HPDE6-E6E7 (cell line): ENCODE results near the gene UTP4.

Experiments
- DNase-seq: peaks from one replicate; pipeline ENCODE4 v3.0.0; 2011; ENCODE audit warnings: missing footprints; ENCODE audit errors: extremely low spot score

UTP4 gene

DNA sequence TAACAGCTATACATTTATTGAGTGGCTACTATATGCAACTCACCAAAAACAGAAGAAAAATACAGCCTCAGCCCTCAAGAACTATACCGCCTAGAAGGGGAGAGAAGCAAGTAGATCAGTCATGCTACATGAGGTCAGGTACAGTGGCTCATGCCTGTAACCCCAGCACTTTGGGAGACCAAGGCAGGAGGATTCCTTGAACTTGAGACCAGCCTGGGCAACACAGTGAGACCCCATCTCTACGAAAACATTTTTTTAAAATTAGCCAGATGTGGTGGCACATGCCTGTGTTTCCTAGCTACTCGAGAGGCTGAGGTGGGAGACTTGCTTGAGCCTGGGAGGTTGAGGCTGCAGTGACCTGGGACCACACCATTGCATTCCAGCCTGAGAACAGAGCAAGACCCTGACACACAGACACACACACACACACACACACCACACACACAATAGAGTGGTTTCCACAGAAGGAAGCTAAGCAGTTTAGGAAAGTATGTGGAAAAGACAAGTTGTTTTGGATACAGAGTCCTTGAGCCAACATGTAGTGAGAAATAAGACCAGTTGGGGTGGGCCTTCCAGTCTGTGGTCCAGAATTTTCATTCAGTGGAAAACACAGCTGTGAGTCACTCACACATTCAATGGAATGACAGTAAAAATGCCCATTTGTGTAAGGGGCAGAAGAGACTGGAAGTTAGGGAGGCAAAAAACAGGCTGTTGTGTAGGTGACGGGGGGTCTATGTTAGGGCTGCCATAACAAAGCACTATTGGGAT is 43.8 kb downstream of the UTP4 start:
- no peak for DNase-seq

DNA sequence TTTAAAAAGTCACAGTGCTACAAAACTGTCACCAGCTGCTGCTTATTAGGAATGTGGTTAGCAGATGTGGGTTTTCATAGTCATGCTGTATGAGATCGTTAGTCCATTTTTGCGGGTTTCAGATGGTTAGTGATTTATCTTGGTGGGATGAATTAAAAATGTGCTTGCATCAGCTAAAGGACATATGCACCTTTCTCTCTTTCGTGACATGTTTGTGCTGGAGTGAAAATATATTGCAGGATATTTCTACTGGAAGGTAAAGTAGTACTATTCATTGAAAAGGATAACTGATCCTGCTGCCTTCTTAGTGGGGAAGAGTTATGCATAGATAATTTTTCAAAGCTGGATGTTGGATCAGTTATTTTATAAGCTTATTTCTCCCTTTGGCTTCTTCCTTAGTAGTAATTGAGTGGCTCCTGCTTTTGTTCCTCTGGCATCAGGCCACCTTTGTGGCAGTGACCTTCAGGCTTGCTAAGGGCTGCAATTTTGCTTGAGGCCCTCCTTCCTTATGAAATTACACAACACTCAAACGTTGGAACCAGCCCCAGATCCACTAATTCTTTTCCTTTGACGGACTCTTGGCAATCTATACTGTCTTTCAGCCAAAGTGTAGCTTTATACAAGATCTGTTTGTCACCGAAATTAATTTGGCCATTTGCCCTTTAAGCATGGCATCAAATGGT is 47.0 kb downstream of the UTP4 start:
- DNase-seq = no peak

DNA sequence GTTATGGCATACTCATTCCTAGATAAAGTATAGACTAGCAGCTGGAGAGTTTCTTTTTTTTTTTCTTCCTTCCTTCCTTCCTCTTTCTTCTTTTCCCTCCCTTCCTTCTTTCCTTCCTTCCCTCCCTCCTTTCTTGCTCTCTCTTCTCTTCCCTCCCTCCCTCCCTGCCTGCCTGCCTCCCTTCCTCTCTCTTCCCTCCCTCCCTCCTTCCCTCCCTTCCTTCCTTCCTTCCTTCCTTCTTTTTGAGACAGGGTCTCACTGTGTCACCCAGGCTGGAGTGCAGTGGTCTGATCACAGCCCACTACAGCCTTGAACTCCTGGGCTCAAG is 47.5 kb downstream of the UTP4 start:
- DNase-seq = no peak

DNA sequence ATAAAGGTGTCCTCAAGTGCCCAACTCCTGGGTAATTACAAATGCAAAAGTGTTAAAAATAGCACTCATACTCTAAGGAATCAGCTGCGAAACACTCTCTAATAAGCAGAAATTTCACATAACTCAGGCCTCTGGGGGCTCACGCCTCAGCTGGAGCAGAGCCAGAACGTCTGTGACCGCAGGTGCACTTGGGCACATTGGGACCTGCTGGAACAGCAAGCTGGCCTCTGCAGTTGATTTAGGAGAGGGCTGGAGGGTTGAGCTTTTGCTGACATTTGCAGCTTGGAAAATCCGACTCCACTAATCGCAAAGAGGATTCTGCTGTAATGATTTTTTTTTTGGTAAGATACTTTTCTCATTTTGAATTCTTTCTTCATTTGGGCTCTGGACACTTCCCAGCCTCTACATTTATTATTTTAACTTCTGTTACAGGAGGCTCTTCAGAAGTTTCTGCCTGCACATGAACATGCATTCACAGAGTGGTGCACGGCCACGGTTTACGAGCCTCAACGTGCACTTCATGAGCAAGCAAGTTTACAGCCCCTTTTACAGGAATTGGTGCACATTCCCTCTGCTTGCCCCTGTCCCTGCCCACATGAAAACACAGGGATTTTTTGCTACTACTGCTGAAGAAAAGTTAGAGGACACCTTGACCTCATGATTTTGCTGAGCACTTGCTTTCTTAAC is 50.4 kb downstream of the UTP4 start:
- DNase-seq = no peak

DNA sequence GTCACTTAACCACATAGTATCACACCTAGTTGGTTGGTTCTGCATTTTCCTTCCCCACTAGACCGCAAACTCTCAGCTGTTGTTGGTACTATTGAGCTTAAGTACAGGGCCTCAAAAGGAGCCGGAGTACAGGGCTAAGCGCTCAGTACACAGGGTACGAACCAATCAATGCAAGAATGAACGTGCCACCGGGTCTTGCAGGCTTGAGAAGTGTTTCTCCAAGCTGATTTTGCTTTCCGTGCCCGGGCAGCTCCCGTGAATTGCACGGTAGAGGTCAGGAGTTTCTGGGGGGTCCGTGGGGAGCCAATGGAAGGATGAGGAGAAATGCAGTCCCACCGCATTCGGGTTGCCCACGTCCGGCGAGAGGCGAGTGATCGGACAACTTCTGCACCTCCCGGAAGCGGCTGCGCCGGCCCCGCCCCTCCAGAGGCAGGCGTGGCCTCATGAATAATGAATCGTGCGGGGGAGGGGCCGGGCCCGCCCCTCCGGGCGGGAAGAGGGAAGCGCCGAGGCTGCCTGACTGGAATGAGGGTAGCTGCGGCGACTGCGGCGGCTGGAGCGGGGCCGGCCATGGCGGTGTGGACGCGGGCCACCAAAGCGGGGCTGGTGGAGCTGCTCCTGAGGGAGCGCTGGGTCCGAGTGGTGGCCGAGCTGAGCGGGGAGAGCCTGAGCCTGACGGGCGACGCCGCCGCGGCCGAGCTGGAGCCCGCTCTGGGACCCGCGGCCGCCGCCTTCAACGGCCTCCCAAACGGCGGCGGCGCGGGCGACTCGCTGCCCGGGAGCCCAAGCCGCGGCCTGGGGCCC is 54.4 kb downstream of the UTP4 start, which contains the start of gene SNTB2:
TSS of gene SNTB2 (plus strand) at position 523 of the 804 bp plus-strand sequence. CDS start at position 526, 3 bp downstream.
- DNase-seq = peak; percentile 94

DNA sequence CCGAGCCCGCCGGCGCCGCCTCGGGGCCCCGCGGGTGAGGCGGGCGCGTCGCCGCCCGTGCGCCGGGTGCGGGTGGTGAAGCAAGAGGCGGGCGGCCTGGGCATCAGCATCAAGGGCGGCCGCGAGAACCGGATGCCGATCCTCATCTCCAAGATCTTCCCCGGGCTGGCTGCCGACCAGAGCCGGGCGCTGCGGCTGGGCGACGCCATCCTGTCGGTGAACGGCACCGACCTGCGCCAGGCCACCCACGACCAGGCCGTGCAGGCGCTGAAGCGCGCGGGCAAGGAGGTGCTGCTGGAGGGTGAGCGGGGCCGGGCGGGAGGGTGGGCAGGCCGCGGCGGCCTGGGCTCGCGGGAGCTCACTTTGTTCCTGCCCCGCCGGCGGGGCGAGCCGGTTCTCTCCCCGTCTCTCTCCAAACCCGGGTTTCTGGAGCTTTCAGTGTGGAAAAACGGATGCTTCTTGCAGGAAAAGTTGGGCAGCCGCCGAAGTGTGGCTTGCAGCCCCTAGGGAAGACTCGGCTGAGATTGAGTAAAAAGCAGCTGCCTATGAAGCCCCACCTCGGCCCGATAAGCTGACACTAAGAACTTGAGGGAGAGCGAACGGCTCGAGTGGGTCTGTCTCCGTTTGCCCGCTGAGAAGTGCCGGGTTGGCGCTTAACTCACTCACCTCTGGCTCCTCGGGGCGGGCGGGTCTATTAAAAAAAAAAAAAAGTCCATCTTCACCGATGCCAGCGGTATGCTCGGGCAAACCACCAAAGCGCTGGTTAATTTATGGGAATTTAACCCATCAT is 55.2 kb downstream of the UTP4 start:
- peak; percentile 29 for DNase-seq

DNA sequence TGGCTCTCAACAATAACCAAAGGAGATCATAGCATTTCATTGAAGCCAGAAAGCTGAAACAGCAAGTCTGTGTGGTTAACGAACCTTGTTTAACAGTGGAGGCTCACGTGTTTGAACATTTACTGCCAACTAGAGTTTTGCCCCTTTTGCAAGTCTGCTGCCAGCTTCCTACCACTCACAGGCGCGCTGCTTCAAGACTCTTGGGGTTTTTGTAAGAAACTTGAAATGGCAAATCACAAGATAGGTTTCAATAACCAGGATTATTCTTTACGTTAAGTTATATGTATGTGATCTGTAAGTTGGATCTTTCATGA is 55.7 kb downstream of the UTP4 start:
- DNase-seq = no peak

DNA sequence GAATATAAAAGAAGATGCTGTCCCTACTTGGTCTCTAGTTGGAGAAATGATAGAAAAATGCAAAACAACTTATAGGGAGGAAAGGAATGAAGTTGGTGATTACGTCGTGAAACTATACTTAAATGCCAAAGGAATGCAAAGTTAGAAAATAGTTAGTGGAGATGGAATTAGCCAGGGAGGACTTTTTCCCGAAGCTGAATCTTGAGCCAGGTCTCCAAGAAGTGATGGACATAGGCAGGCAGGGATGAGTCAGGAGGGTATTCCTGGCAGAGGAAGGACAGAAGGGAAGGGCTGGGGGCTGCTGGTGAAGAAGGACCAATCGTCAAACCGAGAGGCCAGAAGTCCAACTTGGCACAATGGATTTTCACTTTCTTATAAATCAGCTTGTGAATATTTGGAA is 56.3 kb downstream of the UTP4 start:
- no peak for DNase-seq

DNA sequence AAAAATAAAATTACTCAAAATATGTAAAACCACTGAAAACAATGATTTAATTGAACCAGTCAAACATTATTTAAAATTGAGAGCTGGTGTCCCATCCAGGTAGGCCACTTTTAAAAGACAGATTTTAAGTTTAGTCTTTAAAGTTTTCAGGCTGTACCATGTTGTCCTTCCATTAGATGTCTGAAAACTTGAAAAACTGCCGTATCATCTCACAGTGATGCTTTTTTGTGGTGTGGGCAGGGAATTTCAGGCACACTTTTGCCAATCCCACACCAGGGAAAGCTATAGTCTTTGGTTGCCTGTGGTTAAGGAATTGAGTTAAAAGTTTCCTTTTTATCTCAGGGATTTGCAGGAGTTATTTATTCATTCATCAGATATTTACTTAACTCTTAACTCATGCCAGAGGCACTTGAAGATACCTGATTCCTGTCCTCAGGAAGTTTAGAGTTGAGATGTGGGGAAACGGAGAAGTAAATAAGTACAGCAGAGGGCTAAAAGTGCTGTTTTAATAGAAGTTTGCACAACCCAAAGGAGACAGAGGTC is 57.7 kb downstream of the UTP4 start:
- DNase-seq = no peak

DNA sequence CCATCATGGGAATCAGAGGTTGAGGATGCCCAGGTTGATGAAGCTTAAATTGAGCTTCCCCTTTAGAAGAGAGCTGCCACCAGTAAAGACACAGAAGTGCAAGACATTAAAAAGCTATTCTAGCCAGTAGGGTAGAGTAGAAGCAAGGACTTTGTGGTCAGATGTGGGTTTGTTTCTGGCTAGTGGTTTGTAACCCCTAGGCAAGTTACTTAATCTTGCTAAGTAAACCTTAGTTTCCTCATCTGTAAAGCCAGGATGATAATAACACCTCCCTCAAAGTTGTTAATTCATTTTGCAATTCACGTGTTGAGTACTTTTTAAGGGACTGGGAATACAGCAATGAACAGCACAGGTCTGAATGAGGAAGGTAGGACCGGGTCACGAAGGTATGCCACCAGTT is 58.1 kb downstream of the UTP4 start:
- no peak for DNase-seq

DNA sequence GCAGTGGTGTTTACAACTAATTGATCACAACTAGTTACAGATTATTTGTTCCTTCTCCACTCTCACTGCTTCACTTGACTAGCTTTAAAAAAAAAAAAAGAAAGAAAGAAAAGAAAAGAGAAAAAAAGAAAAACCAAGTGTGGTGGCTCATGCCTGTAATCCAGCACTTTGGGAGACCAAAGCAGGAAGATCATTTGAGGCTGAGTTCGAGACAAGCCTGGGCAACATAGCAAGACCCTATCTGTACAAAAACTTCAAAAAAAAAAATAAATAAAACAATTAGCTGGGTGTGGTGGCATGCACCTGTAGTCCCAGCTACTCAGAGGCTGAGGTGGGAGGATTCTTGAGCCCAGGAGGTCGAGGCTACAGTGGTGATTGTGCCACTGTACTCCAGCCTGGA is 58.7 kb downstream of the UTP4 start:
- DNase-seq = no peak

DNA sequence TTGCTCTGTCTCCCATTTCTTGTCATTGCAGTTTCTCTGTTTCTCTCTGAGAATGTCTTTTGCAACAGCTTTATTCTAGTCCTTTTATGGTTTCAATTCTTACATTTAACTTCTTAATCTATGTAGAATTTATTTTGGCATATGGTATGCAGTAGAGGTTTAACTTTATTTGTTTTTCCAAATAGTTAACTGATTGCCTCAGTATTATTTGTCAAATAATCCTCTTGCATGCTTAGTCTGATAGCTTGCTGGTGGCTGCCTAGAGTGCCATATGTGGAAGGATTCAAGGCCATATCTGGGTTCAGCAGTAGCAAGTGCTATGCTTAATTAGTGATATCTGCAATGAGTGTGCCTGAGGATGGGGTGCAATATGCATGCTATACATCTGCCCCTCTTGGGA is 61.4 kb downstream of the UTP4 start:
- no peak for DNase-seq

DNA sequence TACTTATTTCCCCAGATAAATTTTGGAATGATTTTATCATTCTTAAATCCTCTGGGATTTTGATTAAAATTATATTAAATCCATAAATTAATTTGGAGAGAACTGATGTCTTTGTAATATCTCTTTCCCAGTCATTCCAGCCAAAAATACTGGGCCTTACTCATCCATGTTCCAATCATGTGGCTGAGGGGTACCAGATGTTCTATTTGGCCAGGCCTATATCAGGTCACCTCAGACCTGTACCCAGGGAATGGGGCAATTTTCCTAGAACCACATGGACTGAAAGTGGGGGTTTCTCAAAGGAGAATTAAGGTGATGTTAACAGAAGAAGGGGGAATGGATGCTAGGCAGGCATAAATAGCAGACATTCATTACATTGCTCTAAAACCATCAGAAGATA is 62.0 kb downstream of the UTP4 start:
- DNase-seq = no peak

DNA sequence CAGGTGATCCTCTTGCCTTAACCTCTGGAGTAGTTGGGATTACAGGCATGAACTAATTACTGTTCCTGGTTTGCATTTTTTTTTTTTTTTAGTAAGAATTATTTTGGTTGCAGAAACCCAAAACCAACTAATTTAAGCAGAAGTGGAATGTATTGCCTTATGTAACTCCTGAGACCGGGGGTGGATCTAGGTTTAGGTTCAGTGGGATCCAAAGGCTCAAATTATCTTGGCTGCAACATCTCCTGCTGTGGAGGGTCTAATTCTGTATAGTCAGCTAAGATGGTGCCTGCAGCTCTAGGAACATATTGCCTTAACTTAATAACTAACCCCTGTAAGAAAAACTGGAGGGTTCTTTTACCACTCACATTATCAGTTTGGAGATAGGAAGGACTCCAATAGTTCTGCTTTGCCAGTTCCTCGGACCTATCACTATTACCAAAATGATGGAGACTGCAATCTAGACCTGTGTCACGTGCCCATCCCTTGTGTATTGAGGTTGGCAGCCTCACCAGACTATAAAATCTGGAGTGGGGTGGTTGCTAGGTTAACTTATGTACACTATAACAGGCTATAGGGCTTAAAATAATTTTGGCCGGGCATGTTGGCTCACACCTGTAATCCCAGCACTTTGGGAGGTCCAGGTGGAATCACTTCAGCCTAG is 63.0 kb downstream of the UTP4 start:
- no peak for DNase-seq

DNA sequence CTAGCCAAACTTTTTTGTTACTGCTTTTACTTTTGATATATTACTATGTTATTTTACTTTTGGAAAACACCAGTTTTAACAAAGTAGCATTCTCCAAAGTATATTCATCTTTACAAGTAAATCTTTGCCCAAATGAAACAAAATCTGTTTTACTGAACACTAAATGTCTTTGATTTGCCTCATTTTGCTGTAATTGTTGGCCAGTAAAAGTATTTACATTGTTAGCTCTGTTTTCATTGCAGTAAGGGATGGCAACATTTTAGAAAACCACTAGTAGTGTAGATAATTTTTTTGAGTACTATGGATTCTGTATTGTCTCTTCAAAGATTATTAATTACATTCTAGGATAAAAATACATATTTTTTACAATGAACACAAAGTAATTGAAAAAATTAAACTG is 65.1 kb downstream of the UTP4 start:
- no peak for DNase-seq

DNA sequence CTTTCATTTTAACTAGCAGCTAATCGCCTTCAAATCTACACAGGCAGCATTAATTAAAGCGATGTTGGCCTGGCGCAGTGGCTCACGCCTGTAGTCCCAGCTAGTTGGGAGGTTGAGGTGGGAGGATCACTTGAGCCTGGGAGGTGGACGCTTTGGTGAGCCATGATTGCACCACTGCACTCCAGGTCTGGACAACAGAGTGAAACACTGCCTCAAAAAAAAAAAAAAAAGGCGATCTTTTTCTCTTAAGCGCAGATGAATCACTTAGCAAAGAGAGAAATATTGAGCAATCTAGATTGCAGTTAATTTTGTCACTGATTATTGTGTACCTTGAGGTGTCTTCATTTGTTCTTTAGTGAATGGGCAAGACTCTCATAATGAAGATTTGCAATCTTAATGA is 66.9 kb downstream of the UTP4 start:
- DNase-seq = no peak

DNA sequence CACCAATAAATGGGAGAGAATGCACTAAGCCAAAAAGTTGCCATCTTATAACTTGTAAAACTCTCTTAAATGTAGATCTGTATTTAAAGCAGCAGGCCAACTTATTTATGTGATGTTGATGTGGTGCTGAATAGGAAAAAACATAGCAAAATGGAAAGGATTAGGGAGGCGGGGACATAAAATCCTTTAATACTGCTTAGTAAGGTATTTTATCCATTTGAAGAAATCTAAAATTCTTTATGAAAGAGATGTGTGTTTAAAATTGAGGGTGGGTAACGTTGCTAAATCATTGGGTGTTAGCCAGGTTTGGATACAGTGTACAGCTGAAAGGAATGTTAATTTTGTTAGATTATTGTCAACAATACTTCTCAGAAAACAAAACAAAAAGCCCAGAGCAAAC is 68.8 kb downstream of the UTP4 start:
- DNase-seq = no peak

DNA sequence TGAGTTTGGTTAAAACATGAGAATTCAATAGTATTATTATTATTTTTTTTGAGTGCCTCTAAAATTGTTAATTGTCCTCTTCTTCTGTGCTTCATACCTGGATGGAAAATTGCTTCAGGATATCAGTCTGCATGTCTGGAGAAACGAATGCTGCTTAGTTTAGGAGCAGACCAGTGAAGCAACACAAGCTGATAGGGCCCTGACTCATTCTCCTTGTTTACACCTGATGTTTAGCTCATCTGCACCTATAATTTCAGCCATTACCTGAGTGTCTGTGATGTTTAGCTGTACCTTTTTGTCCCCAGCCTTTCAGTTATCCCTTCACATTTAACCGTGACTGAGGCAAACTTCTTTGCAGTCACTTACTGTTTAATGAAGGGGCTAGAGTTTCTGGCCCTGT is 69.3 kb downstream of the UTP4 start:
- peak; percentile 29 for DNase-seq

DNA sequence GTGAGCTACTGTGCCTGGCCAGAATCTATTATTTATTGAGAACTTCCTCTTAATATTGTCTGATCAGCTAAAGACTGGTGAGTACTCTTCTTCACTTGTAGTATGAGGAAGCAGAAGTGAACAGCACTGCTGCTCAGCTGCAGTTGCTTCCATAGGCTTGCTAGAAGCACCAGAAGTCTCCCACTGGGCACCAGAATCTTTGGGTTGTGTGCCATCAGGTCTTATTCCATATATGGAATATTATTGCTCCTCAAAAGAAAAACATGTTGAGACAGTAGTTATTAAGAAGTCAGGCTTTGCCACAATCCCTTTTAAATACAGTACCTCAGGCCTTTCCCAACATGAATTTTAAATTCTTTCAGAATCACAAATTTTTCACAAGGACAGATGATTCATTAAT is 71.7 kb downstream of the UTP4 start:
- no peak for DNase-seq

DNA sequence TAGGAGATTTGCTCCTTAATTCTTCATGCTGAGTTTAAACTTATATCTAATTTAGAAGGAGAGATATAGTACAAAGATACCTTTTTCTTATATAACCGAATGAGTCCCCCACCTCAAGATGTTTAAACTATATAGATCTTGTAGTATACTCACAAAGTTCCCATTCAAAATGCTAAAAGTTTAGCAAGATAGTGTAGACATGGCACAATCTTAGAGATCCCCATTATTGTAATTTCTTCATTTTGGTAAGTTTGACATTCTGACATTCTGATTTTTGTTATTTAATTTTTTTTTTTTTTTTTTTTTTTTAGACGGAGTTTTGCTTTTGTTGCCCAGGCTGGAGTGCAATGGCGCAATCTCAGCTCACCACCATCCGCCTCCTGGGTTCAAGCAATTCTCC is 77.3 kb downstream of the UTP4 start:
- DNase-seq = no peak

DNA sequence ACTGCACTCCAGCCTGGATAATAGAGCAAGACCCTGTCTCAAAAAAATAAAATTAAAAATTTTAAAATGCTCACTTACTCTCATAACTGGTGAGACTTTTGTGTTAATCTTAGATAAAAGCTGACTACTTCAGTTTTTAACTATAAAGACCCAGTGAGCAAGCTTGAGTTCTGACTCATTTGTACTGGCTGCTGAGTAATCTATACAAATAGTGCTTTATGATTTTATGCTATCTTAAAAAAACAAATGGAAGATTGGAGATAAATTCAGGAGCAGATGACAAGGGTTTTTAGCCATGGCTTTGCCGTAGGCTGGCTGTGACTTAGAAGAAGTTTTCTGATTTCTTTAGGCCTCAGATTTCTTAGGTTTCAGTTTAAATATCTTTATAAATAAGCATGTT is 85.0 kb downstream of the UTP4 start:
- DNase-seq = peak; percentile 48
